NCI-H510A treated with DMSO at 0.1 percent for 48 hours (cell line): ENCODE data around the gene MAGIX.

Experiments
- DNase-seq: peaks from one replicate; lab custom pipeline; 2025; lab: John Stamatoyannopoulos, UW

MAGIX gene

GRCh38 chrX:49206543-49206942 lies 44.0 kb downstream of the MAGIX start:
- no peak for DNase-seq

- DNase-seq = no peak
Observed at GRCh38 chrX:49208399-49208798, 45.8 kb downstream of the MAGIX start.

- no peak for DNase-seq
Observed at GRCh38 chrX:49209434-49210251, 47.1 kb downstream of the MAGIX start.

- no peak for DNase-seq
Observed at GRCh38 chrX:49210406-49210805, 47.8 kb downstream of the MAGIX start.

GRCh38 chrX:49211074-49211473 lies 48.5 kb downstream of the MAGIX start:
- DNase-seq = no peak

- DNase-seq = no peak
Observed at GRCh38 chrX:49212209-49212608, 49.7 kb downstream of the MAGIX start.

GRCh38 chrX:49212861-49213260 lies 50.3 kb downstream of the MAGIX start:
- DNase-seq = no peak

- no peak for DNase-seq
Observed at GRCh38 chrX:49214416-49214815, 51.9 kb downstream of the MAGIX start.

- DNase-seq = no peak
Observed at GRCh38 chrX:49214996-49215526, 52.5 kb downstream of the MAGIX start.
